ENCODE measurements around the gene MROH2A. TPM values are rescaled to one million over a fixed set of nuclear protein-coding genes. Genes with fewer than 3 reads are reported as not detected.

Gene MROH2A
- polyA plus RNA-seq, 3 donors = not detected

GRCh38 chr2:233855345-233855744 is 77.2 kb downstream of the MROH2A start:
- H3K9me3 ChIP-seq (replicated peaks in 1 of 2; ENCODE audit: control insufficient read depth in 1 of 2, insufficient read depth in 1 of 2, low read length in 2 of 2) = no peaks in the 10 kb centered on the region
- Mint-ChIP-seq H3K9me3 (no peaks in the 10 kb centered on the region), H3K4me3 (no peak overlapping the region), H3K27ac (peak overlapping the region in 1 of 7 donors; percentile 40), H3K36me3 (peaks cover 2 to 4% of the 10 kb centered on the region in 2 donors), H3K4me1 (peaks cover 40% of the 10 kb centered on the region), H3K27me3 (ENCODE audit: low read depth in 3 of 3) (peaks cover 2 to 4% (median 2%) of the 10 kb centered on the region in 3 donors)
- no peak for TF ChIP-seq CTCF (IDR thresholded peaks at IDR 0.05)
- H3K36me3 ChIP-seq (replicated peaks in 1 of 2; ENCODE audit: control insufficient read depth in 1 of 2, insufficient read depth in 2 of 2, low read length in 2 of 2) = peaks cover 4 to 8% of the 10 kb centered on the region in 2 donors
- peak overlapping the region in 1 of 2 donors; percentile 67 for H3K27ac ChIP-seq (ENCODE audit: low read depth in 1 of 2, low read length in 2 of 2)
- peak overlapping the region; percentile 44 for H3K9ac ChIP-seq (ENCODE audit: insufficient read depth, low read length, poor library complexity, severe bottlenecking)
- peaks cover 41% of the 10 kb centered on the region for H3K79me2 ChIP-seq (ENCODE audit: insufficient read depth, low read length)
- H3K4me3 ChIP-seq (replicated peaks in 1 of 3; ENCODE audit: low read depth in 2 of 3, low read length in 3 of 3) = peak overlapping the region in 1 of 3 experiments; percentile 95
- peaks cover 29 to 34% of the 10 kb centered on the region in 2 donors for H3K4me1 ChIP-seq (ENCODE audit: control insufficient read depth in 1 of 2, insufficient read depth in 2 of 2, low read length in 2 of 2)
- H3K27me3 ChIP-seq (ENCODE audit: control insufficient read depth in 2 of 2, insufficient read depth in 2 of 2, low read length in 2 of 2) = no peaks in the 10 kb centered on the region
- H4K20me1 ChIP-seq (ENCODE audit: insufficient read depth, low read length) = no peaks in the 10 kb centered on the region
- peak overlapping the region; percentile 98 for H2AFZ ChIP-seq (ENCODE audit: insufficient read depth, low read depth, low read length, poor library complexity, severe bottlenecking)
- WGBS (ENCODE audit: insufficient coverage) = 93% methylated on average over 5 of the region's 5 CpGs
- peak overlapping the region; percentile 100 for H3K4me2 ChIP-seq (replicated peaks; ENCODE audit: extremely low read depth, low read length, poor library complexity, severe bottlenecking)
- intact Hi-C loops (cut with micrococcal nuclease) = loop anchor here in 1 of 2 donors (10.0 kb wide), 1 partner anchor 639 kb away; the partner anchor contains the start of gene ARL4C
- DNase-seq = no peak

GRCh38 chr2:233856184-233856583 is 78.1 kb downstream of the MROH2A start:
- no peak overlapping the region for H3K27ac ChIP-seq (ENCODE audit: low read depth in 1 of 2, low read length in 2 of 2)
- no peaks in the 10 kb centered on the region for H4K20me1 ChIP-seq (ENCODE audit: insufficient read depth, low read length)
- H3K9me3 ChIP-seq (replicated peaks in 1 of 2; ENCODE audit: control insufficient read depth in 1 of 2, insufficient read depth in 1 of 2, low read length in 2 of 2) = no peaks in the 10 kb centered on the region
- intact Hi-C loops (cut with micrococcal nuclease) = loop anchor here in 1 of 2 donors (10.0 kb wide), 1 partner anchor 639 kb away; the partner anchor contains the start of gene ARL4C
- DNase-seq = no peak
- Mint-ChIP-seq H3K27ac (no peak overlapping the region), H3K9me3 (no peaks in the 10 kb centered on the region), H3K36me3 (no peaks in the 10 kb centered on the region), H3K4me1 (peaks cover 40% of the 10 kb centered on the region), H3K27me3 (ENCODE audit: low read depth in 3 of 3) (peaks cover 2 to 6% (median 2%) of the 10 kb centered on the region in 3 donors), H3K4me3 (no peak overlapping the region)
- H3K36me3 ChIP-seq (replicated peaks in 1 of 2; ENCODE audit: control insufficient read depth in 1 of 2, insufficient read depth in 2 of 2, low read length in 2 of 2) = no peaks in the 10 kb centered on the region
- no peaks in the 10 kb centered on the region for H3K27me3 ChIP-seq (ENCODE audit: control insufficient read depth in 2 of 2, insufficient read depth in 2 of 2, low read length in 2 of 2)
- H3K79me2 ChIP-seq (ENCODE audit: insufficient read depth, low read length) = peaks cover 33% of the 10 kb centered on the region
- H3K4me1 ChIP-seq (ENCODE audit: control insufficient read depth in 1 of 2, insufficient read depth in 2 of 2, low read length in 2 of 2) = peaks cover 29 to 34% of the 10 kb centered on the region in 2 donors
- peak overlapping the region; percentile 98 for H2AFZ ChIP-seq (ENCODE audit: insufficient read depth, low read depth, low read length, poor library complexity, severe bottlenecking)
- TF ChIP-seq CTCF (IDR thresholded peaks at IDR 0.05) = no peak
- no peak overlapping the region for H3K4me2 ChIP-seq (replicated peaks; ENCODE audit: extremely low read depth, low read length, poor library complexity, severe bottlenecking)
- H3K9ac ChIP-seq (ENCODE audit: insufficient read depth, low read length, poor library complexity, severe bottlenecking) = no peak overlapping the region
- 94% methylated on average over 5 of the region's 5 CpGs for WGBS (ENCODE audit: insufficient coverage)
- H3K4me3 ChIP-seq (replicated peaks in 1 of 3; ENCODE audit: low read depth in 2 of 3, low read length in 3 of 3) = no peak overlapping the region
